ENCODE data around the gene SPO11.
A peak's percentile ranks its signal among the peaks of the same experiment; 100 is the strongest.
"Not testable (repeated sequence)": the region's sequence is repeated elsewhere in the genome, so short reads cannot be mapped to it uniquely, and the experiment has no call there.

SPO11 gene

GRCh38 chr20:57347393-57347792, 17.8 kb downstream of the SPO11 start:
- DNase-seq, result no peak

GRCh38 chr20:57348200-57348921, 18.8 kb downstream of the SPO11 start:
- DNase-seq, result not testable (repeated sequence)

GRCh38 chr20:57348922-57349574, 19.4 kb downstream of the SPO11 start:
- DNase-seq, result not testable (repeated sequence)

GRCh38 chr20:57350081-57350710, 20.6 kb downstream of the SPO11 start:
- no peak for DNase-seq

- DNase-seq, result not testable (repeated sequence)
These were observed 21.1 kb downstream of the SPO11 start for GRCh38 chr20:57350726-57351041.

- DNase-seq, result peak; percentile 30
These were observed 21.6 kb downstream of the SPO11 start, which contains the start of gene RAE1 for GRCh38 chr20:57351042-57351783. TSS of gene RAE1 (plus strand) at chr20:57351255. CDS start at chr20:57354039, 2,784 bp downstream.

- no peak for DNase-seq
These were observed 22.7 kb downstream of the SPO11 start for GRCh38 chr20:57352305-57352704.

GRCh38 chr20:57353351-57353750, 23.7 kb downstream of the SPO11 start:
- DNase-seq, result no peak

GRCh38 chr20:57361517-57361916, 31.9 kb downstream of the SPO11 start:
- DNase-seq, result no peak

GRCh38 chr20:57364451-57364850, 34.8 kb downstream of the SPO11 start:
- no peak for DNase-seq

- DNase-seq, result no peak
These were observed 40.0 kb downstream of the SPO11 start for GRCh38 chr20:57369596-57369995.

GRCh38 chr20:57370316-57370715, 40.7 kb downstream of the SPO11 start:
- no peak for DNase-seq

GRCh38 chr20:57371363-57371762, 41.8 kb downstream of the SPO11 start:
- DNase-seq, result no peak

- no peak for DNase-seq
These were observed 42.6 kb downstream of the SPO11 start for GRCh38 chr20:57372157-57372556.

GRCh38 chr20:57372581-57373350, 43.2 kb downstream of the SPO11 start:
- no peak for DNase-seq

GRCh38 chr20:57374343-57374930, 44.8 kb downstream of the SPO11 start:
- DNase-seq, result no peak

GRCh38 chr20:57374931-57375651, 45.5 kb downstream of the SPO11 start:
- no peak for DNase-seq

- no peak for DNase-seq
These were observed 46.1 kb downstream of the SPO11 start for GRCh38 chr20:57375652-57376230.

GRCh38 chr20:57377350-57377749, 47.7 kb downstream of the SPO11 start:
- DNase-seq, result no peak

GRCh38 chr20:57378107-57378506, 48.5 kb downstream of the SPO11 start:
- no peak for DNase-seq

- no peak for DNase-seq
These were observed 49.2 kb downstream of the SPO11 start for GRCh38 chr20:57378646-57379262.
